Measurements from ENCODE around the gene C1QTNF3. TPM values are rescaled to one million over a fixed set of nuclear protein-coding genes. Genes with fewer than 3 reads are reported as not detected.

C1QTNF3 gene
- total and polyA plus RNA-seq, 2 donors (not counting 3 experiments of a cell fraction or from before 2014, with no cell fraction given) = 1.6 TPM

DNA sequence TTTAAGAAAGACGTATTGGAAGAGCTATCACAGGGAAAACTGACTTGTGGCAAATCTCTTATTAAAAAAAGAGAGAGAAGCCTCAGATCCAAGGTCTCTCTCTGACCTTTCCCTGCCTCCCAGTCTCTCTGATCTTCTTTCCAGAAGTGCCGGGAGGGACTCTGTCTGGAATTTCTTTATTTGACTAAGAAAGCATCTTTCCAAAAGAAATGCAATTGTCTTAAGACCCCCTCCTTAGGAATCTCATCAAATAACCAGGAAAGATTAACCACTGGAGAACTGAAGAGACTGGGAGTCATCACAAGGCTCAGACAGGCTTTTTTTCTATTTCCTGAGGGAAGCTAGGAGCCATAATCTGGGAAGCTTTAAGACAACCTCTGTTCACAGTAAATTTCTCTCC is 4.6 kb downstream of the C1QTNF3 start:
- Histone ChIP-seq H3K4me1 (ENCODE audit: control insufficient read depth, extremely low read depth, insufficient read depth, low read length) (peaks cover 24% of the 10 kb centered on the region), H3K27ac (ENCODE audit: insufficient read depth, low read depth, low read length) (no peak overlapping the region), H3K4me3 (replicated peaks in 1 of 3; ENCODE audit: insufficient read depth in 1 of 3, low read depth in 1 of 3, low read length in 3 of 3) (no peak overlapping the region), H3K9ac (replicated peaks; ENCODE audit: extremely low read depth, insufficient read depth, low read length) (no peak overlapping the region), H3K4me2 (ENCODE audit: insufficient read depth, low read length) (no peak overlapping the region), H3K9me1 (replicated peaks; ENCODE audit: control insufficient read depth, extremely low read depth, insufficient read depth, low read length) (no peaks in the 10 kb centered on the region), H4K20me1 (replicated peaks; ENCODE audit: control insufficient read depth, extremely low read depth, insufficient read depth, low read length) (no peaks in the 10 kb centered on the region), H3K36me3 (ENCODE audit: control insufficient read depth in 2 of 2, extremely low read depth in 1 of 2, insufficient read depth in 2 of 2, low read length in 2 of 2) (no peaks in the 10 kb centered on the region), H3K27me3 (ENCODE audit: control insufficient read depth in 2 of 2, insufficient read depth in 2 of 2, low read length in 2 of 2) (no peaks in the 10 kb centered on the region), H3K9me3 (replicated peaks; ENCODE audit: control insufficient read depth, insufficient read depth, low read length) (no peaks in the 10 kb centered on the region), H3K79me2 (ENCODE audit: control insufficient read depth, insufficient read depth, low read length) (no peaks in the 10 kb centered on the region), H2AFZ (ENCODE audit: low read depth, low read length) (no peak overlapping the region)
- intact Hi-C loops (cut with micrococcal nuclease) = no loop called here
- no peak for FAIRE-seq
- TF ChIP-seq, protein P1, sequence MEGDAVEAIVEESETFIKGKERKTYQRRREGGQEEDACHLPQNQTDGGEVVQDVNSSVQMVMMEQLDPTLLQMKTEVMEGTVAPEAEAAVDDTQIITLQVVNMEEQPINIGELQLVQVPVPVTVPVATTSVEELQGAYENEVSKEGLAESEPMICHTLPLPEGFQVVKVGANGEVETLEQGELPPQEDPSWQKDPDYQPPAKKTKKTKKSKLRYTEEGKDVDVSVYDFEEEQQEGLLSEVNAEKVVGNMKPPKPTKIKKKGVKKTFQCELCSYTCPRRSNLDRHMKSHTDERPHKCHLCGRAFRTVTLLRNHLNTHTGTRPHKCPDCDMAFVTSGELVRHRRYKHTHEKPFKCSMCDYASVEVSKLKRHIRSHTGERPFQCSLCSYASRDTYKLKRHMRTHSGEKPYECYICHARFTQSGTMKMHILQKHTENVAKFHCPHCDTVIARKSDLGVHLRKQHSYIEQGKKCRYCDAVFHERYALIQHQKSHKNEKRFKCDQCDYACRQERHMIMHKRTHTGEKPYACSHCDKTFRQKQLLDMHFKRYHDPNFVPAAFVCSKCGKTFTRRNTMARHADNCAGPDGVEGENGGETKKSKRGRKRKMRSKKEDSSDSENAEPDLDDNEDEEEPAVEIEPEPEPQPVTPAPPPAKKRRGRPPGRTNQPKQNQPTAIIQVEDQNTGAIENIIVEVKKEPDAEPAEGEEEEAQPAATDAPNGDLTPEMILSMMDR (IDR thresholded peaks at IDR 0.05; ENCODE audit: extremely low read depth in 1 of 2, insufficient read depth in 1 of 2, low read depth in 1 of 2, low read length in 2 of 2) = no peak
- no peak for TF ChIP-seq MYC (IDR thresholded peaks at IDR 0.05; ENCODE audit: low read depth, low read length)
- TF ChIP-seq JUN (IDR thresholded peaks at IDR 0.05; ENCODE audit: borderline replicate concordance, insufficient read depth, insufficient read length, low read depth) = no peak
- TF ChIP-seq, protein P2, sequence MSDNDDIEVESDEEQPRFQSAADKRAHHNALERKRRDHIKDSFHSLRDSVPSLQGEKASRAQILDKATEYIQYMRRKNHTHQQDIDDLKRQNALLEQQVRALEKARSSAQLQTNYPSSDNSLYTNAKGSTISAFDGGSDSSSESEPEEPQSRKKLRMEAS (IDR thresholded peaks at IDR 0.05; ENCODE audit: insufficient read depth, insufficient read length) = no peak
- no peak for TF ChIP-seq FOS (IDR thresholded peaks at IDR 0.05; ENCODE audit: borderline replicate concordance, insufficient read depth, low read length)
- TF ChIP-seq POLR2AphosphoS5 (IDR thresholded peaks at IDR 0.05; ENCODE audit: insufficient read depth, low read depth, low read length) = no peak
- no peak for TF ChIP-seq EZH2 (IDR thresholded peaks at IDR 0.05; ENCODE audit: borderline replicate concordance, low read depth, low read length, severe bottlenecking)
- no peak for TF ChIP-seq POLR2A (IDR thresholded peaks at IDR 0.05; ENCODE audit: low read depth, low read length)
- no peak for TF ChIP-seq GATA2 (IDR thresholded peaks at IDR 0.05; ENCODE audit: insufficient read depth, insufficient read length, low read depth, low read length)
- ChIA-PET POLR2A (no interaction called here), CTCF (no interaction called here)
- no peak for DNase-seq (ENCODE audit: low read depth, low spot score)
- dilution Hi-C loops (cut with MboI; ENCODE audit: extremely low pct_ligation_motif_present, low sequenced_read_pairs) = no loop called here
- BruUV-seq (replicated peaks) = no TSS peak
